Stimulated activated CD8-positive, alpha-beta memory T cell treated with anti-CD3 and anti-CD28 coated beads, Interleukin-7, amount 100 ng/mL, for 48 hours (primary cell): ENCODE results near the gene PNPLA2.

Experiments
- DNase-seq, 2 donors: peaks; one replicate each; pipeline ENCODE4 v3.0.0-alpha.2; 2020; ENCODE audit warnings: low read depth in 1 of 2; ENCODE audit errors: extremely low read depth in 1 of 2

PNPLA2 gene, protein sequence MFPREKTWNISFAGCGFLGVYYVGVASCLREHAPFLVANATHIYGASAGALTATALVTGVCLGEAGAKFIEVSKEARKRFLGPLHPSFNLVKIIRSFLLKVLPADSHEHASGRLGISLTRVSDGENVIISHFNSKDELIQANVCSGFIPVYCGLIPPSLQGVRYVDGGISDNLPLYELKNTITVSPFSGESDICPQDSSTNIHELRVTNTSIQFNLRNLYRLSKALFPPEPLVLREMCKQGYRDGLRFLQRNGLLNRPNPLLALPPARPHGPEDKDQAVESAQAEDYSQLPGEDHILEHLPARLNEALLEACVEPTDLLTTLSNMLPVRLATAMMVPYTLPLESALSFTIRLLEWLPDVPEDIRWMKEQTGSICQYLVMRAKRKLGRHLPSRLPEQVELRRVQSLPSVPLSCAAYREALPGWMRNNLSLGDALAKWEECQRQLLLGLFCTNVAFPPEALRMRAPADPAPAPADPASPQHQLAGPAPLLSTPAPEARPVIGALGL

GRCh38 chr11:818396-819128 lies at the start of gene PNPLA2:
PNPLA2 (plus strand) TSS chr11:818914; CDS start chr11:819719, 805 bp downstream.
- no peak for DNase-seq

- DNase-seq = no peak
These were observed 48.6 kb upstream of the PNPLA2 start for GRCh38 chr11:769887-770641.

DNA sequence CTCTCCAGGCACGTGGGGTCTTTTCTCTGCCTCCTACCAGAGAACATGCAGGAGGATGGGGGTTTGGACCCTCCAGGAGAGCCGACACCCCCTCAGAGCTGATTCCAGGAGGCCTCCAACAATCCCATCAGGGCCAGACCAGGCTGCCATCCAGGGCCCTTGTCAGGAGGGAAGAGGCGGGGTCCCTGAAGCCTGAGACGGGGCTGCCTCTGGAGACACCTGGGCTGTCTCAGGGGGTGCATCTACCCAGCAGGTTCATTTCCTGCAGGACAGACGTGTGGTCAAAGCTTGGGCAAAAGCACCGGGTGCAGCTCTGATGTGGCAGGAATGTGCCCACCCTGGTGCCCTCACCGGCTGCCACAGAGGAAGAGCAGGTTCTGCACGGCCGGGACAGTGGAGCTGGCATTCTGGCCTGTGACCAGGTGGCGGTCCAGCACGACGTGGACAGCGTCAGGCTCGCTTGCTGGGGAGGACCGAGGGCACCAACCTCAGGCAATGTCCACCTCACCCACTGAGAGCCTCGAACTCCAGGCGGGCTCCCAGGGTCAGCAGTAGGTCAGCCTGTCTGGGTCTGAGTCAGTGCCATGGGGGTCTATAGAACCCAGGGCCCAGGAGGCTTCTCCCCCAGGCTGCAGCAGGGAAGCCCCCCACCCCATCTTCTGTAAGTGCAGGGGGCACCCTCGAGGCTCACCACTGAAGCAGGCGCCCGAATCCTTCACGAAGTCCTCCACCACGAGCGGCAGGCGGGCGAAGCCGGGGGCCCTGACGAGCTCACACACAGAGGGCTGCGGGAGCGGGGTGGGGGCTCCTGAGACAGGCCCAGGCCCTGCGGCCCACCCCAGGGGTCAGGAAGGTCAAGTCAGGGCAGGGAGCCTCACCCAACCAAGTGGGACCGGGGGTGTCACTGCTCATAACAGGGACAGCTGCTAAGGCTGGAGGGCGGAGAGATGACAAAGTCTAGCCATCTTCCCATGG lies 47.8 kb upstream of the PNPLA2 start:
- no peak for DNase-seq

- DNase-seq = no peak
These were observed 47.0 kb upstream of the PNPLA2 start for GRCh38 chr11:771617-772204.

GRCh38 chr11:772429-773390 lies 46.0 kb upstream of the PNPLA2 start:
- DNase-seq = no peak

GRCh38 chr11:773425-773824 lies 45.3 kb upstream of the PNPLA2 start:
- no peak for DNase-seq

DNA sequence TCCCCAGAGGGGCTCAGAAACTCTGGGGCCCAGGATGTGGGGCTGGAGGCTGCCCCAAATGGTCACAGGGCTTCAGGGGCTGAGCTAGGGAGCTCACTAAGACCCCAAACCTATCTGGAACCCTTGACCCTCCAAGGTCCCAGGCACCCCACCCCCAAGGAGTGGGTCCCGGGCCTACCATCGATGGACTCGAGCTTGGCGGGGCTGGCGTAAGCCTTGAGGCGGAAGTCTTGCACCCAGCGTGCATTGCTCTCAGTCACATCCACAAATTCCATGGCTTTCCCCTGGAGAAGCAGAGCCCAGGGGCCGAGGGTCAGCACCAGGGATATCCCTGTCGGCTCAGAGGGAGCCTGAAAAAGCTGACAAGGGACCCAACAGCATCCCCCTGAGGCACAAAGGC lies 44.9 kb upstream of the PNPLA2 start:
- no peak for DNase-seq

GRCh38 chr11:774873-775592 lies 43.7 kb upstream of the PNPLA2 start:
- DNase-seq = no peak

GRCh38 chr11:776263-776560 lies 42.5 kb upstream of the PNPLA2 start:
- DNase-seq = no peak

- no peak for DNase-seq
These were observed 42.0 kb upstream of the PNPLA2 start for GRCh38 chr11:776561-777287.

DNA sequence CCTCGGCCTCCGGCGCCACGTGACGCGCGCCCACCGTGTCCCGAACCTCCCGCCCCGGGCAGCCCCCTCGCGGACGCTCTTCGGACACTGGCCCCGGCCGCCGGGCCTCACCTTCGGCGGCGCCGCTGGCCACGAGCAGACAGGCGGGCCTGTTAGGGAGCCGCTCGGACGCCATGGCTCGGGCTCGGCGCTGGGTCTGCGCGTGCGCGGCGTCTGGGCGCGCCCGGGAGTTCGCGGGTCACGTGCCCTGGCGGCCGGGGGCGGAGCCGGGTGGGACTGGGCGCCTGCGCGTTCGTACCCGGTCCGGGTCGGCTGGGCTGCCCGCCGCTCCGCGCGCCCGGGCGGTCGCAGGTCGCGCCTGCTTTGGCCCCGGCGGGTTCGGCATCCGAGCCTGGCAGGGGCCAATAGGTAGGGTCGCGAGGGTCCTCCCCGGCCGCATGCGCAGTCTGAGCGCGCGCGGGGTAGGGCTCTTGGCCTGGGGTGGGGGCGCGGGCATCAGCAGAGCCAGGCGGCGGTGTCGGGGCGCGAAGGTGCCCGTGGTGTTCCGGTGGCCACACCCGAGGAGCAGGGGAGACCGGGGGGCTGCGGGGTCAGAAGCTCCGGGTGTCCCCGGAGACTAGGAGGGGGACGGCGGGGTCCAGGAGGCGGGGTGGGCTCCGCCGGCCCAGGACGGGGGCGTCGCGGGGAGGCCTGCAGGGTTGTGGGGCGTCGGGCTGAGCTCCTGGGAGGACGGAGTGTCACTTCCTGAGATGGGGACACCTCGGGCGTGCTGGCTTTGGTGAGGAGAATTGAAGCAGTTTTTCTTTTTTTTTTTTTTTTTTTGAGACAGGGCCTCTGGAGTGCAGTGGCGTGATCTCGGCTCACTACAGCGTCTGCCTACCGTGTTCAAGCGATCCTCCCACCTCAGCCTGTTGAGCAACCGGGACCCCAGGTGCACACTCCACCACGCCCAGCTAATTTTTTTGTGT lies 41.1 kb upstream of the PNPLA2 start, which contains the start of gene GATD1:
Gene GATD1 (minus strand): TSS at position 200 of the 968 bp plus-strand sequence. CDS start 25 bp downstream, at position 175.
- DNase-seq = peak; percentile 84 to 89

DNA sequence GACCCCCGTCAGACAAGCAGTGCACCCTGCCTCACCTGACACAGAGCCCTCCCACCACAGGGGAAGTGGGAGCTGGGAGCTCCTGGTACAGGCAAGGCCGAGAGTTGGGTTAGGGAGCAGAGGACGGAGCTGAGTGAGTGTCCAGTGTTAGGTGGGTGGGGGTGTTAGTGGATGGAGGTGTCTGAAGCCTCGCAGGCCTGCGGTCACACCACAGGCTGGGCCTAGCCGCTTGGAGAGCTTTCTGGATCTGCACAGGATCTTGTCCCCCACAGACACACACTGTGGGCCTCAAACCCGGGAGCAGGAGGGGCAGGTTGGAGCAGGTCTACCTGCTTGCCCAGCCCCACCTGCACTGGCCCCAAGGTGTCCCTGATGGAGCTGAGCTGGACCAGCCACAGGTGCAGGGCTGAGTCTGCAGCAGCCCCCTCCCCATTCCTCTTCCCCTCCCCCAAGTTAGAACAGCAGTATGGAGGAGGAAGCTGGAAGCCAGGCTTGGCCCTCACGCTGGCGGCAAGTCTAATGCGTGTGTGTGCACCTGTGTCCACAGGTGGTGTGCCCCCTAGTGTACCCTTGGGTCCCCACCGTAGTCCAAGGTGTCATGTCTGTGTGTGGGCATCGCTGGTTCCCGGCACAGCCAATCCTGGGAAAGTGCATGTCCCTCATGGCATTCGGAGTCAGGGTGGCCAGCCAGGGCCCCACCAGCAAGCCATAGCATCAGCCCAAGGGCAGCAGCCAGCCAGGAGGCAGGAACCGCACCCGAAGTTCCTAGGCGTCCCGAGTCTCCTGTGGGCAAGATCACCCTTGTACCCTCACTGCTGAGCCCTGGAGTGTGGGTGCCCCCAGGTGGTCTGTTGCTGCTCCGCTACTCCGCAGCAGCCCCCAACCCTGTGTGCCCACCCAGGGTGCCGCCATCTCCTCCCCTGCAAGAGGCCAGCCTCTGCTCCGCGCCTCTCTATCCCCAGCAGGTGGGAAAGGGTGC lies 39.4 kb upstream of the PNPLA2 start:
- DNase-seq = no peak

DNA sequence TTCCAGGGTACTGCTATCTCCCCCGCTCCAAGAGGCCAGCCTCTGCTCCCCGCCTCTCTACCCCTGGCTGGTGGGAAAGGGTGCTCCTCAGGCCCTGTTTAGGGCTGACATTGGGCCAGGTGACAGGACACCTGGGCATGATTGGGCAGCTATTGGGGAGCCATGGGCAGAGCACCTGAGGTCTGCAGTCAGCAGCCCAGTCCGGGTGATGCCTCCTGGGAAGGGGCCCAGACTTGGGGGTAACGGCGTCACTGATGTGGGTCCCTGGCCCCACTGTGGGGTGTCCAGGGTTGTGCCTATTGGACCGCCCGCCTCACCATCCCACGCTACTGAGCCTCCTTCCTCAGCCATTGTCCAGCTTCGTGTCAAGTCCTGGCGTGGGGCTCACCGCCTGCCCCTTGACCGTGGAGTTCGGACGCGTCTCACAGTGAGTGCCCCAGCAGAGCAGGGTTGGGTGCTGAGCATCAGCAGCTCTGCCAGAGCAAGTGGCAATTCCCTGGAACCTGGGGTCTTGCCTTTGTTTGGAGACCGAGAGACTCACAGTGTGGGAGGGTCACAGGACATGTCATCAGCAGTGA lies 38.7 kb upstream of the PNPLA2 start:
- DNase-seq = no peak

GRCh38 chr11:782264-783174 lies 36.2 kb upstream of the PNPLA2 start:
- no peak for DNase-seq
